Pulmonary artery endothelial cell (primary cell): ENCODE results near the gene RAB1A. TPM values are rescaled to one million over a fixed set of nuclear protein-coding genes. Genes with fewer than 3 reads are reported as not detected.
A peak's percentile ranks its signal among the peaks of the same experiment; 100 is the strongest.

ENCODE experiments used
- DNase-seq: peaks from one replicate; pipeline ENCODE4 v3.0.0-alpha.2; 2011; ENCODE audit warnings: low read depth, low spot score
- total RNA-seq: library from RNA; depleted of rRNA; stranded (reverse); fragments of >200 nt; gene quantifications from 2 replicates; pipeline ENCODE4 v1.2.3, GENCODE V29; 2014

The RAB1A gene
- total RNA-seq, 1 donor from 2014 or later = 122 TPM

- DNase-seq = no peak
Measured at GRCh38 chr2:65061910-65062339, 68.0 kb downstream of the RAB1A start.

GRCh38 chr2:65061146-65061909, 68.6 kb downstream of the RAB1A start:
- DNase-seq = no peak

- DNase-seq = peak; percentile 62
Measured at GRCh38 chr2:65059071-65059470, 70.8 kb downstream of the RAB1A start.

- DNase-seq = peak; percentile 63
Measured at GRCh38 chr2:65057391-65058052, 72.4 kb downstream of the RAB1A start.

GRCh38 chr2:65057054-65057375, 72.9 kb downstream of the RAB1A start:
- DNase-seq = no peak

GRCh38 chr2:65056215-65057053, 73.5 kb downstream of the RAB1A start, which contains the start of gene CEP68:
TSS of gene CEP68 (plus strand) at chr2:65056416. CDS start at chr2:65069445, 13,029 bp downstream.
- peak; percentile 94 for DNase-seq

GRCh38 chr2:65055422-65056214, 74.3 kb downstream of the RAB1A start:
- DNase-seq = no peak

GRCh38 chr2:65054749-65055421, 75.0 kb downstream of the RAB1A start:
- DNase-seq = no peak

- DNase-seq = no peak
Measured at GRCh38 chr2:65053199-65053598, 76.7 kb downstream of the RAB1A start.

GRCh38 chr2:65050931-65051330, 79.0 kb downstream of the RAB1A start:
- DNase-seq = no peak

- DNase-seq = no peak
Measured at GRCh38 chr2:65049010-65049639, 80.8 kb downstream of the RAB1A start.

- DNase-seq = no peak
Measured at GRCh38 chr2:65046633-65047407, 83.1 kb downstream of the RAB1A start.

GRCh38 chr2:65045651-65046050, 84.3 kb downstream of the RAB1A start:
- DNase-seq = no peak

- DNase-seq = no peak
Measured at GRCh38 chr2:65044097-65044735, 85.7 kb downstream of the RAB1A start.

GRCh38 chr2:65043001-65043400, 86.9 kb downstream of the RAB1A start:
- peak; percentile 37 for DNase-seq

- DNase-seq = peak; percentile 46
Measured at GRCh38 chr2:65040400-65041261, 89.3 kb downstream of the RAB1A start.

GRCh38 chr2:65039640-65040039, 90.3 kb downstream of the RAB1A start:
- no peak for DNase-seq

GRCh38 chr2:65037178-65037577, 92.7 kb downstream of the RAB1A start:
- DNase-seq = no peak
